Measurements from ENCODE around the gene DCAF4.

DCAF4 gene

DNA sequence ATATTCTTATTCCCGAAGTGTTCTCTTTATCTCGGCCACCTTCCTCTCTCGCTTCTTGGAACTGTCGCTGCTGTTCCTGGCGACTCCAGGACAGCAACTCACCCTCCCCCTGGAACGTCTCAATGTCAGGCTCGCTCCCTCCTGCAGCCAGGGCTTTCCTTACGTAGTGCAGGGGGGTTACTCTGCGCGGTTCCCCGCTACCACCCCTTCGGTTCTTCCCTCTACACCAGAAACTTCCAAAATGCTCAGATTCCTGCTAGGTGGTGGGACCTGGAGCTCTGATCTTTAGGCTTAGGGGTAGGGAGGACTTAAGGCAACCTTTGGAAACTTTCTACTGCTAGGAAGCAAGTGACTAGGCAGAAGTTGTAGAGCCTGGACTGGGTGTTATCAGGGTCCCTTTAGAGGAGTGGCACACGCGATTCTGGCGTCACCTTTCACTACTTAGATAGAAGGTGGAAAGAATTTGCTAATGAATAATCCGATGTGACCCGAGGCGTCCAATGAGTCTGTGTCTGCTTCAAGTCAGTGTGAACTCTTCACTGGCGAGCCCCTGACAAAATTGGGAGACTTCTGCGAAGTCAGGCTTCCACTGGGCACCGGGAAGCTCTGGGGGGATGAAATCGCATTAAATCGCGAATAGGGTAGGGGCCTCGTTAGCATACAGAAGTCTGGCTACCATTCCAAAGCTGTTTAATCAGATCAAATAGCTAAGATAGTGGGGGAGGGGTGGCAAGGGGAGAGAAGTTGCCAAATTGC lies 31.5 kb upstream of the DCAF4 start:
- DNase-seq (ENCODE audit: low read depth, low spot score): no peak

GRCh38 chr14:72898448-72898847 lies 27.8 kb upstream of the DCAF4 start:
- DNase-seq (ENCODE audit: low read depth, low spot score): no peak

DNA sequence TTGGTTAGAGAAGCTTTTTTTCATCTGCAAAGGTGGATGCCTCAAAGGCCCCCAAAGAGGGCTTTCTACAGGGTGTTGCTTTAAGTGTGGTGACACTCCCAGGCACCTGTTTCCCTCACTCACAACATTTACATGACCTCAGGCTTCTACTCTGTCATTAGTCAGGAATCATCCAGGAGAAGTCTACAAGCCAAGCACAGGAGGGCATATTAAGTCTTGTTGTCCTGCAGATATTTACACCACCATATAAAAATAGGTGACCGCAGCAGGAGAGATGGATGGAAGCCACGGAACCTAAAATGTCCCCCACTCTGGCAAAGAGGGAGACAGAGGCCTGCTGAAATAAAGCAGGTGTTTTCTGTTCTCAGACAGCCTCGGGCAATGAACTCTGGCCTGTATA lies 24.9 kb upstream of the DCAF4 start:
- DNase-seq (ENCODE audit: low read depth, low spot score): no peak

DNA sequence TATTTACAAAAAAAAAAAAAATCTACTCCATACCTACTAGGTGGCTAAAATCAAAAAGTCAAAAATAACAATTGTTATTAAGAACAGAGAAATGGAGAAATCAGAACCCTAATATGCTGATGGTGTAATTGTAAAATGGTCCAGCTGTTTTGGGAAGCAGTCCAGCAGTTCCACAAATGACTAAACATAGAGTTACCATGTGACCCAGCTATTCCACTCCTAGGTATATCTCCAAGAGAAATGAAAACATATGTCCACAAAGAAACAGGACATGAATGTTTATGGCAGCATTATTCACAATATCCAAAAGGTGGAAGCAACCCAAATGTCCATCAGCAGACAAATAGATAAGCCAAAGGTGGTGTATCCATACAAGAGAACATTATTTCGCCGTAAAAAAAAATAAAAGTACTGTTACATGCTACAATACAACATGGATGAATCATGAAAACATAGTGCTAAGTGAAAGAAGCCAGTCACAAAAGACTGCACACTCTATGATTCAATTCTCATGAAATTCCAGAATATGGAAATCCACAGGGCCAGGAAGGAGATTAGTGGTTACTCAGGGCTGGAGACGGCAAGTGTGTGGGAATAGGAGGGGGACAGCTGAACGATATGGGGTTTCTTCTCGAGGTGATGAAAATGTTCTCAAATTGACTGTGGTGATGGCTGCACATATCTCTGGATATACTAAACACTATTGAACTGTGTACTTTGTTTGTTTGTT lies 23.3 kb upstream of the DCAF4 start:
- no peak for DNase-seq (ENCODE audit: low read depth, low spot score)

DNA sequence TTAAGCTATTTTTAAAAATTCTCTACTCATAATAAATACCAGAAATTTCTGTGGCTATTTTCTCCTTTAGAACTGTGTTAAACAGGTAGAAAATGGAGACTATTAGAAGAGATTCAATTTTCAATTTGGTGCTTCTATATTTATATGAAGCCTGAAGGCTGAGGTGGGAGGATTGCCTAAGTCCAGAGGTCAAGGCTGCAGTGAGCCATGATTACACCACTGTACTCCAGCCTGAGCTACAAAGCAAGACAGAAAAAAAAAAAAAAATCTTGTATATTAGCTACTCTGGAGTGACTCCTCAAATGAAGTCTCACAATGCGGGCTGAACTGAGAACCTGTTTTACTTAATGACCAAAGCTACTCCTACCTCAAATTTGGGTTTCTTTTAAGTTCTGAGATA lies 22.5 kb upstream of the DCAF4 start:
- DNase-seq (ENCODE audit: low read depth, low spot score): no peak

DNA sequence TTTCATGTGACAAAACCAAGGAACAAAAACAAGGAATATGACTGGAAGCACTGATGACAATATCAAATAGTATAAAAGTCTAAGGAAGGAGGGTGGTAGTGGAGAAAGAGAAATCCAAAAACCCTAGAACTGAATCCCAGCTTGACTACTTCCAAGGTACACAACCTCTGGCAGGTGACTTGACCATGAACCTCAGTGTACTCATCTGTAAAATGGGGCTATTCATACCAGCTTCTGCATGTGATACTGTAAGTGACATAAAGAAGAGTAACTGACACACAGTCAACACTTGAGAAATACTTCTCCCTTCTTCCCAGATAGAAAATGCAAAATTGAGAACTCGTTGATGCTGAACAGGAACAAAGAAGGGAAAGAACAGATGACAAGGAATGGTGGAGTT lies 22.0 kb upstream of the DCAF4 start:
- DNase-seq (ENCODE audit: low read depth, low spot score): no peak

DNA sequence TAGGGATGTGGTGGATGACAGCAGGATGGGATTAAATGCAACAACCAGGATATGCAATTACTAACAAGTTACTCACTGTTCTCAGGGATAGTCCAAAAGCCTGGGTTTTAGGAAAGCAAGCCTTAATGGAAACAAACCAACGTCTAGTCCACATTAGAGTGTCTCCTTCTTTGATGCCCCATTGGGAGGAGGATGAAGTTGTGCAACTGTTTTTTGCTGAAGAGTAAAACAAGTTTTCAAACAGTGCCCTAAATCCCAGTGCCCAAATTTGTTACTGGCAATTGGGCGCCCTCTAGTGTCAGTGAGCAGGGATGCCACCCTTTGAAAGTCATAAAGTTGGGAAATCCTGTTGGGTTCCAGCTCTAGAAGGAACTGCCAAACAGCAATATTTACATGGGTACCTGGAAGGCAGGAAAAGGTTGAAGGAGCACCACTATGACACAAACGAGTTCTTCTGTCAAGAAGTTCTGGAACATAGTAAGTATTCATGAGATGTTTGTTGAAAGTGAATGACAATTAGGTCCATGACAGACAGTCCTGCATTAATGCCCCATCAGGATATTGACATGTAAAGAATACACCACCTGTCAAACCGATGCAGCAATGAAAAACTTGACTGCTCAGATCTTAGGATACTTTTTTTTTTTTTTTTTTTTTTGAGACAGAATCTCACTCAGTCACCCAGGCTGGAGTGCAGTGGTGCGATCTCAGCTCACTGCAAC lies 21.3 kb upstream of the DCAF4 start:
- DNase-seq (ENCODE audit: low read depth, low spot score): peak; percentile 50

DNA sequence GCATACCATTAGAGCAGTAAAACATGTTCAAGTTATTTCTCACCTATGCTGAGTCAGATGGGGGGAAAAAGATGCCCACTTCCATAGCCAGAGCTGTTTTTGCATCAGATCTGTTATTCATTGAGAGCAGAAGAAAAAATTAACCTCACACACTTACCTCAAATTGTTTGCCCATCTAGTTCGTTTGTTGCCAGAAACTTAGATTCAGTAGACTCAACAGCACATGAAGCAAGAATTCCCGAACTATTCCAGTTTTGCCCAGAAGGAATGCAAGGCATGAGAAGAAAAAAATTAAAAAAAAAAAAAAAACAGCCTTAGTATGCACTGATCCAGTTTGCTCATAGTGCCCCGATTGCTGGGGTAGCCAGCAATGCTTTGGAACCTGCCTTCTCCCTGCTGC lies 19.9 kb upstream of the DCAF4 start:
- no peak for DNase-seq (ENCODE audit: low read depth, low spot score)

- no peak for DNase-seq (ENCODE audit: low read depth, low spot score)
Observed at GRCh38 chr14:72906879-72907278, 19.4 kb upstream of the DCAF4 start.

DNA sequence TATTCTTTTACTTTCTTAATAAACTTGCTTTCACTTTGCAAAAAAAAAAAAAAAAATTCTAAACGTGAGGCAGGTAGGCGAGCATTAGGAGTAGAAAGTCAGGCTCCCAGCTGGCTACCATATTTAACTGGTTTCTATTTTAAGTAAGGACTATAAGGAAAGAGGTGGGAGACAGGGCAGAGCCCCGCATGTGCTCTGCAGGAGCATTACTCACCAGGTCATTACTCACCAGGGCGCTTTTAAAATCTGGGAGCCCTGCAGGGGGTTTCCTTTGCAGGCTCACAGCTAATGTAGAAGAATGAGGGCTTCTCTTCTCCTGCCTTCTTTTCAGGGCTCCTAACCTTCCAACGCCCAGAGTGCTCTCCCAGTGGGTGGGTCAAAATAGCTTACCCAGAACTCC lies 18.4 kb upstream of the DCAF4 start:
- no peak for DNase-seq (ENCODE audit: low read depth, low spot score)

DNA sequence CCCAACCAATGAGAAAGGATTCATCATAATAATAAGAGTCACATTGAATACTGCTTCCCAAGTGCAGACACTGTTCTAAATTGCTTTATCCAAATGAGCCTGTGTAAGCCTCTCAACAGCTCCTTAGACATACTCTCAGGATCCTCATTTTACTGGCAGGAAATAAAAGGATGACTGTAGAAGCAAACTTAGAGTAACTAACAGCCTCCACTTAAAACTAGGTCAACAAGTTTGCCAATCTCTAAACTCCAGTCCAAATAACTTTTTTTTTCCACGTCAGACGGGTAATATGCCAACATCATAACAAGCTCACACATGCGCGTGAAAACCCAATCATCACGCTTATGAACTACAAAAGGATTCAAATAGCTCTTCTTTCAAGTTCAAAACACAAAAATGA lies 17.1 kb upstream of the DCAF4 start:
- DNase-seq (ENCODE audit: low read depth, low spot score): no peak

- no peak for DNase-seq (ENCODE audit: low read depth, low spot score)
Observed at GRCh38 chr14:72913809-72914208, 12.5 kb upstream of the DCAF4 start.

DNA sequence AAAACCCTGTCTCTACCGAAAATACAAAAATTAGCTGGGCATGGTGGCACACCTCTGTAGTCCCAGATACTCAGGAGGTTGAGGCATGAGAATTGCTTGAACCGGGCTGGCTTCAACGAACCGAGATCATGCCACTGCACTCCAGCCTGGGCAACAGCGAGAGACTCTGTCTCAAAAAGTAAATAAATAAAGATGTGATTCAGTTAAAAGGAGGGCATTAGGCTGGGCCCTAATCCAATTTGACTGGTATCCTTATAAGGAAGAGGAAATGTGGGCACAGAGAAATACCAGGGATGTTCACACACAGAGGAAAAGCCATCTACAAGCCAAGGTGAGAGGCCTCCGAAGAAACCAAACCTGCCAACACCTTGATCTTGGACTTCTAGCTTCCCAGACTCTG lies 10.1 kb upstream of the DCAF4 start:
- no peak for DNase-seq (ENCODE audit: low read depth, low spot score)

DNA sequence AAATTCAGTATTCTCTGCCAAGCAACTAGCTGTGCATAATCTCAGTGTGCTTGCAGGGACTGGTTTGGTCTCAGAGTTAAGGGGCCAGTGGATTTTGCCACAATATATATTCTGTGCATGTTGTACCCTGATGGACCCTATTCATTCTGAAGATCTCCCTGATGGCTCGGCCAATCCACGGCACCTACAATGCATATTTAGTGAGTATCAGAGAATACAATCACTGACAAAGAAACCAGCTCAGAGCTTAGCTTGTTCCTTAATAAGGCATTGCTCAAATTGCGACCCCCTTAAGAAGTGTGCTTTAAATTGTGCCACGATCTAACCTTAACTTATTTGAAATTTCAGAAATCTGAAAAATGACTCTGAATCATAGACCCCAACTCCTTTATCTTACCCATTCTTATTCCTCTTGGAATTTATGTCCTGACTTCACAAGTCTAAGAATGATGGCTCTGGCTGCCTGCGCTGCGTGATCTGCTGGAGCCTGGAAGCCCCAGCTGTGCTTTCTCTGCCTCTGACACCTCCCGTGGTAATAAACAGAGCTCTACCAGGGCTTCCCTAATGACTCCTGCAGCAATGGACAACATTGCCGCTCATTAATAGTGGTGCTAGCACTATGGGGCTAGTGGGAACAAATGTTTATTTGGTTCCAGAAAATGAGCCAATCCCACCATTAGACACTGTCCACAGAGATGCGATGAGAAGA lies 9.0 kb upstream of the DCAF4 start:
- no peak for DNase-seq (ENCODE audit: low read depth, low spot score)

DNA sequence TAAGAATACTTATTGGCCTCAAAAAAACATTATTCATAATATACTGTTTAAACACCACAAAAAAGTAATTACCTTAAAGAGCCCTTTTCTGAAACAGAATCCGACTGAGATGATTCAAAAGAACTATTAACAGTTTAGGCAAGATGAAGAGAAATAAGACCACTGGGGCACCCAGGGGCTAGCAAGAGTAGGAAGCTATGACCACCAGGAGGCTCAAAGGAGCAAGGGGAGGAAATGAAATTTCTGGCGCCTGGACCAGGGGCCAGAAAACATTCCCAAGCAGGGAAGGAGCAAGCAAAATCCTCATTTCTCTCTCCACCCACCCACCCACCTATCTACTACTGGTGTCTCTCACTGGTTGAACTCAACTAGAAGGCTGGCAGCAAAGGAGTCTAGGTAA lies 6.3 kb upstream of the DCAF4 start:
- no peak for DNase-seq (ENCODE audit: low read depth, low spot score)

- no peak for DNase-seq (ENCODE audit: low read depth, low spot score)
Observed at GRCh38 chr14:72921396-72921795, 4.9 kb upstream of the DCAF4 start.

DNA sequence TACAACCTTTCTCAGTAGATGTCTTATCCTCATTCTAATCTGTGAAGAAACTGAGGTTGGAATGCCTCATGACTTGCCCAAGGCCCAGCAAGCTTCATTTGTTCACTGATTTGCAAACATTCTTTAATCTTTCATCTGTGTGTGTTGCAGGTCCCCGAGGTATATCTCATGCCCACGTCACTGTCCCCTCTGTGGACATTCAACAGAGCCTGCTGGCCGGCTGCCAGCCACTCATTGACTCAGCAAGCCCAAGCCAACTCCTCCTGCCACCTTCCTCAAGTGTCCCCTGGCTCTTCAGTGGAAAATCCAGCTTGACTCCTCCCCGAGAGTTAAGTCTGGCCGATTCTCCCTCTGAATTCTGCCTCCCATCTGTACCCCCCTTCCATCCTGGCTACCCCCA lies 1.9 kb upstream of the DCAF4 start:
- DNase-seq (ENCODE audit: low read depth, low spot score): no peak

DNA sequence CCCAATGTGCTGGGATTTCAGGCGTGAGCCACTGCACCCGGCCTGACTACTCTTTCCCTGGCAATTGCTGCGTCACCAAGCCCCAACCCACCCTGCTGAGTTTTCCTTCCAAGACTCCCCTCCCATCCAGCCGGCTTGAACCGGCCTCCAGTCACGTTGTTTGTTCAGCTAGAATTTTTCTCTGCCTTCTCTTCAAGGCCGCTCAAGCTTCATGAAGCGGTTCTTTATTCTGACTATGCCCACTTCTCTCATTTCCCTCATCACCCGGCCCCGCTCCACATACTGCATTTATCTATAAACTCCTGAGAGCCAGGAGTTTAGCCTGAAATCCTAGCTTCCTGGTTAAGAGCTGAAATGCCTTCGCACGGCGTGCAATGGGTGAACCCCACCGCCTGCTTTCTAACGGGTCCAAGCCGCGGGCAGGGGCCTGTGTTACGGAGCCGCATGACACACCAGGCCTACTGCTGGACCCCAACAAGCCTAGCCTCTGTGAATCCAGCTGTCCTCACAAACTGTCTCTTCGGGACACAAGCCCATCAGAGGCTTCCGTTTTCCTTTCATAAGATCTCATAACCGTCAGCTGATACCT lies 999 bp upstream of the DCAF4 start:
- DNase-seq (ENCODE audit: low read depth, low spot score): no peak

- no peak for DNase-seq (ENCODE audit: low read depth, low spot score)
Observed at GRCh38 chr14:72925815-72926291, 411 bp upstream of the DCAF4 start.

DNA sequence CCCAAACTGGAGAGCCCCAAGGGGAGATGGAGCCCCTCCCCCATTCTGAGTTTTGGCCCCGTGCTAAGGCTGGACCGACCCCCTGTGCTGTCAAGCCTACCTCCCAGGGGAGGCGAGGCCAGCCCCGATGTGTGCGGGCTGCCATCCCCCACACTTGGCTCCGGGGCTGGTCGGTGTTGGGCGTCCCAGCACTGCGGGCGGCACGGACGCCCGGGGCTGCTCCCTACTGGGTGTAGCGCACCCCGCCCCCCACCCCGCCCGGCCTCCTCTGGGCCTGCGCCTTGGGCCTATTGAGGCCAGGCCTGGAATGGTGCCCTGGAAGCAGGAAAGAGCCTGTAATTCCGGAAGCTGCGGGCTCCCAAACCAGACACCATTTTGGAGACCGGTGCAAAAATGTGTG lies 2.6 kb downstream of the DCAF4 start:
- DNase-seq (ENCODE audit: low read depth, low spot score): no peak

DNA sequence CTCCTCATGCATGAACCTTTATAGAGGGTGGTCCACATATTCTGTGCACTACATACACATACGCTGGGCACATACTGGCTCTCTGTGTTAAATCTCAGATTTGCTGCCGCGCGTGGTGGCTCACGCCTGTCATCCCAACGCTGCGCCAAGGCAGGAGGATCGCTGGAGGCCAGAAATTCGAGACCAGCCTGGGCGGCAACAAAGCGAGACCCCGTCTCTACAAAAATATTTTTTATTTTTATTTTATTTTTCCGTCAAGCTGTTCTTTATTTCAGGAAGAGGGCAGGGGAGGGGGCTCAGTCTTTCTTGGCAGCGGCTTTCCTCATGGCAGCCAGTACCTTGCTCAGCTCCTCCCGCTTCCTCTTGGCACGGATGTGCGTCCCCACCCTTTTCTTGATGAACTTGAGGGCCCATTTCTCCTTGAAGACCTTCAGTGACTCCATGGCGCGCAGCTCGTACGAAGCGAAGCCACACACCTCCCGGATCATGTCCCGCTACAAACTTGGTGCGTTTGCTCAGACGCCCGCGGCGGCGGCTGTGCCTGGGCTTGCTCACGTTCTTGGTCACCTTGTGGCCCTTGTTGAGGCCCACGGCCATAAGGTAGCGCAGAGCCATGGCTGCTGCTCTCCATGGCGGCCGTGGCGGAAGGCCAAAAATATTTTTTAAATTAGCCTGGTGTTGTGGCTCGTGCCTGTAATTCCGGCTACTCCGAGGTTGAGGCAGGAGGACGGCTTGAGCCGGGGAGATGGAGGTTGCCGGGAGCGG lies 3.2 kb downstream of the DCAF4 start:
- DNase-seq (ENCODE audit: low read depth, low spot score): no peak
